ENCODE data around the gene LDHD.

DNA sequence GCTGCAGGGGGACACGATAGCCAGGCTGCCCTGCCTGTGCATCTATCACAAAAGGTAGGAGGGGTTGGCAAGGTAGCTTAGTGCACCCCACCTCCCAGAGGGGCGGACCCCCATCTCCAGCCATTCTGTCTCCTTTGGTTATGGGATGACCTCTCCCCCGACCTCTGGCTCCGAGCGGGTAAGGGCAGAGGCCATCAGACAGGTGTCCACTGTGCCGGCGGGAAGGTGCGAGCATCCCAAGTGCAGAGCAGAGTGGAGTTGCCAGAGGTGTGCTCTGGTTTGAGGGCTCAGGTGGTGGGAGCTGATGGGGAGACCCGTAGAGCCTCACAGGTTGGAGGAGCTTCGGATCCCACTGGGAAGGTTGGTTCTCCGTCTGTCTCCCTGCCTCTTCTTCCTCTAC is 11.7 kb downstream of the LDHD start:
- no peak for TF ChIP-seq SUZ12 (IDR thresholded peaks at IDR 0.05; ENCODE audit: extremely low read depth, insufficient read depth, insufficient read length)
- no peak for TF ChIP-seq ZNF274 (IDR thresholded peaks at IDR 0.05; ENCODE audit: low read depth, low read length)

Measured in NT2/D1 (cell line).